HEK293T (cell line): ENCODE results near the gene GCLM.

Source experiments
- ARNT ChIP-seq: fragments of 450-650 bp; IDR thresholded peaks from 2 replicates; pipeline ENCODE4 v1.6.1; 2017; ENCODE audit warnings: mild to moderate bottlenecking
- BHLHE40 ChIP-seq: fragments of 450-650 bp; IDR thresholded peaks from 2 replicates; pipeline ENCODE4 v1.6.1; 2016; ENCODE audit warnings: mild to moderate bottlenecking, moderate library complexity, borderline replicate concordance
- CTBP1 ChIP-seq: fragments of 450-650 bp; IDR thresholded peaks from 2 replicates; pipeline ENCODE4 v1.6.1; 2016; ENCODE audit warnings: borderline replicate concordance
- ELF4 ChIP-seq: fragments of 450-650 bp; IDR thresholded peaks from 2 replicates; pipeline ENCODE4 v1.6.1; 2017; ENCODE audit warnings: antibody characterized with exemption
- FOXA1 ChIP-seq: fragments of 450-650 bp; IDR thresholded peaks from 2 replicates; pipeline ENCODE4 v1.6.1; 2016; ENCODE audit warnings: mild to moderate bottlenecking
- FOXK2 ChIP-seq: fragments of 450-650 bp; IDR thresholded peaks from 2 replicates; pipeline ENCODE4 v1.6.1; 2016; ENCODE audit warnings: mild to moderate bottlenecking
- FOXM1 ChIP-seq: fragments of 450-650 bp; IDR thresholded peaks from 2 replicates; pipeline ENCODE4 v1.6.1; 2017; ENCODE audit warnings: mild to moderate bottlenecking, borderline replicate concordance
- L3MBTL2 ChIP-seq: fragments of 450-650 bp; conservative IDR thresholded peaks from 2 replicates; pipeline ENCODE4 v1.6.1; 2016; ENCODE audit warnings: mild to moderate bottlenecking
- NFRKB ChIP-seq: fragments of 450-650 bp; IDR thresholded peaks from 2 replicates; pipeline ENCODE4 v1.6.1; 2016; ENCODE audit warnings: mild to moderate bottlenecking, moderate library complexity
- SP1 ChIP-seq: fragments of 450-650 bp; IDR thresholded peaks from 2 replicates; pipeline ENCODE4 v1.6.1; 2017
- SUZ12 ChIP-seq: fragments of 450-650 bp; IDR thresholded peaks from 2 replicates; pipeline ENCODE4 v1.6.1; 2016; ENCODE audit warnings: mild to moderate bottlenecking
- TARDBP ChIP-seq: fragments of 450-650 bp; IDR thresholded peaks from 2 replicates; pipeline ENCODE4 v1.6.1; 2016
- ZNF384 ChIP-seq: fragments of 450-650 bp; IDR thresholded peaks from 2 replicates; pipeline ENCODE4 v1.6.1; 2016
- TF ChIP-seq, protein P1 (sequence below): fragments of 450-650 bp; IDR thresholded peaks from 2 replicates; pipeline ENCODE4 v1.6.1; 2016

DNA sequence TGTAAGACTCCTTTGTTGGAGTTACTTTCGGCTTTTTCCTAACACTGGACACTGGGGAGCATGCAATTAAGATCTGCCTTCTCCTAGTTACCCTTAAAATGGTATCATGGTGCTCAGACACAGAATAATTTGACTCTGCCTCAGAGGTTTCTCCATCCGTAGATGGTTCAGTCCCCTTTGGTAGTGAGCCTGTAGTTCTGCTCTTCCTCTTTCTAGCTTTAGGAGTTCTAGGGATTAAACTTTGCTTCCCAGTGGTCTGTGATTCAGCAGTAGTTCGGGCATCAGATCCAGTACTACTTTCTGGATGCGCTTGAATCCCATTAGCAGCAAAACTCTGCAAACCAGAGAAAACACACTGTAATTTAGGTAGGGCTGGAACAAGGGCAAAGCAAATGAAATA, 31.7 kb downstream of the GCLM start:
- no peak for TF ChIP-seq ARNT
- TF ChIP-seq SUZ12: no peak
- TF ChIP-seq BHLHE40: no peak
- TF ChIP-seq ELF4: no peak
- no peak for TF ChIP-seq FOXM1
- TF ChIP-seq FOXK2: no peak
- TF ChIP-seq TARDBP: no peak
- TF ChIP-seq, protein P1, sequence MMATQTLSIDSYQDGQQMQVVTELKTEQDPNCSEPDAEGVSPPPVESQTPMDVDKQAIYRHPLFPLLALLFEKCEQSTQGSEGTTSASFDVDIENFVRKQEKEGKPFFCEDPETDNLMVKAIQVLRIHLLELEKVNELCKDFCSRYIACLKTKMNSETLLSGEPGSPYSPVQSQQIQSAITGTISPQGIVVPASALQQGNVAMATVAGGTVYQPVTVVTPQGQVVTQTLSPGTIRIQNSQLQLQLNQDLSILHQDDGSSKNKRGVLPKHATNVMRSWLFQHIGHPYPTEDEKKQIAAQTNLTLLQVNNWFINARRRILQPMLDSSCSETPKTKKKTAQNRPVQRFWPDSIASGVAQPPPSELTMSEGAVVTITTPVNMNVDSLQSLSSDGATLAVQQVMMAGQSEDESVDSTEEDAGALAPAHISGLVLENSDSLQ: no peak
- no peak for TF ChIP-seq FOXA1
- no peak for TF ChIP-seq CTBP1
- TF ChIP-seq ZNF384: no peak
- no peak for TF ChIP-seq NFRKB
- no peak for TF ChIP-seq SP1
- TF ChIP-seq L3MBTL2: no peak
